Activated CD4-positive, CD25-positive, alpha-beta regulatory T cell treated with anti-CD3 and anti-CD28 coated beads, Interleukin-2, amount 50 U/mL, for 24 hours (primary cell): Measurements from ENCODE around the gene MLST8.
"Not testable (repeated sequence)": the region's sequence is repeated elsewhere in the genome, so short reads cannot be mapped to it uniquely, and the experiment has no call there.

ENCODE experiments used
- ATAC-seq, 2 donors: fragments of 150-1000 bp; cut with Tn5 transposase; one replicate each; pipeline ENCODE4 v1.10.0; 2021; ENCODE audit warnings: mild to moderate bottlenecking in 1 of 2, moderate library complexity in 1 of 2

Gene MLST8

DNA sequence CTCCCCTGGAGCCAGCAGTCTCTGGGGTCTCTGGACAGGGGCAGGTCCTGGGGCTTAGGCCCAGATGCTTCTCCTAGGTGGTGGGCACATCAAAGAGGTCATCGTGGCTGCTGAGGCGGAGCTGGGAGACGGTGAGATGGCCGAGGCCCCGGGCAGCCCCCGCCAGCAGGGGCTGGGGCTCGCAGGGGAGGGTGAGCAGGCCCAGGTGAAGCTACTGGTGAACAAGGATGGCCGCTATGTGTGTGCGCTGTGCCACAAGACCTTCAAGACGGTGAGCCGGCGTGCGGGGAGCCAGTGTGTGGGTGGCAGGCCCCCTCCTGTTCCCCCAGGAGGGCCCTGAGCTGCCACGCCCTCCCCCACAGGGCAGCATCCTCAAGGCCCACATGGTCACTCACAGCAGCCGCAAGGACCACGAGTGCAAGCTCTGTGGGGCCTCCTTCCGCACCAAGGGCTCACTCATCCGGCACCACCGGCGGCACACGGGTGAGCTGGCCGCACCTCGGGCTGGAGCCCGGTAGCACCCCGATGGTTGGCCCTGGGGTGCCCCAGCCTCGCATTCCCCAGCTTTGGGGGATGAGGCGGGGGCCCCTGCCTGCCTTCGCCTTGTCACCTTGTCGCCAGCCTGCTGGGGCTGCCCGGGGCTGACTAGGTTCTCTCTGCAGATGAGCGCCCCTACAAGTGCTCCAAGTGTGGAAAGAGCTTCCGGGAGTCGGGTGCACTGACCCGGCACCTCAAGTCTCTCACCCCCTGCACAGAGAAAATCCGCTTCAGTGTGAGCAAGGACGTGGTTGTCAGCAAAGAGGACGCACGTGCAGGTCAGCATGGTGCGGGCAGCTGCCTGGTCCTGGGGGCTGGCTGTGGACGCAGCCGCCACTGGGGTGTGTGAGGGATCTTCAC is 27.1 kb downstream of the MLST8 start:
- no peak for ATAC-seq

DNA sequence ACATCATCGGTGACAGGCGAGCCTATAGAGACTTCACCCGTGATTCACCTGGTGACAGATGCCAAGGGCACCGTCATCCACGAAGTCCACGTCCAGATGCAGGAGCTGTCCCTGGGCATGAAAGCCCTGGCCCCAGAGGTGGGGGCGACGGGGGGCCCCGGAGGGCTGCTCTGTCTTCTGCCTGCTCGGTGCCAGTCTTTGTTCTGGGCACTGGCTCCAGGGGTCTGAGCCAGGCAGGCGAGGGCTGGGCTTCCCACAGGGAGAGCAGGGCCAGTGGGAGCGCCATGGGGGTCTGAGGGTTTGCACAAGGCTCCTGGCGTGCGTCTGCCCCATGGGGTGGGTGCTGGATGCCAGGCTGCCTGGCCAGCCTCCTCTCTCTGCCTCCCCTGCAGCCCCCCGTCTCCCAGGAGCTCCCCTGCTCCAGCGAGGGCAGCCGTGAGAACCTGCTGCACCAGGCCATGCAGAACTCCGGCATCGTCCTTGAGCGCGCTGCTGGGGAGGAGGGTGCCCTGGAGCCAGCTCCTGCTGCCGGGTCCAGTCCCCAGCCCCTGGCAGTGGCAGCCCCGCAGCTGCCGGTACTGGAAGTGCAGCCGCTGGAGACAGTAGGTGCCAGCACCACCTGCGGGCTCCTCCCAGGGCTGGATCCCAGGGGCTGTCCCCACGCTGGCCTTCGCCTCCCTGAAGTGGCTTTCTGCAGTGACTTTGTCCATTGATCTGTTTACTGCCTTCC is 28.0 kb downstream of the MLST8 start:
- no peak for ATAC-seq

DNA sequence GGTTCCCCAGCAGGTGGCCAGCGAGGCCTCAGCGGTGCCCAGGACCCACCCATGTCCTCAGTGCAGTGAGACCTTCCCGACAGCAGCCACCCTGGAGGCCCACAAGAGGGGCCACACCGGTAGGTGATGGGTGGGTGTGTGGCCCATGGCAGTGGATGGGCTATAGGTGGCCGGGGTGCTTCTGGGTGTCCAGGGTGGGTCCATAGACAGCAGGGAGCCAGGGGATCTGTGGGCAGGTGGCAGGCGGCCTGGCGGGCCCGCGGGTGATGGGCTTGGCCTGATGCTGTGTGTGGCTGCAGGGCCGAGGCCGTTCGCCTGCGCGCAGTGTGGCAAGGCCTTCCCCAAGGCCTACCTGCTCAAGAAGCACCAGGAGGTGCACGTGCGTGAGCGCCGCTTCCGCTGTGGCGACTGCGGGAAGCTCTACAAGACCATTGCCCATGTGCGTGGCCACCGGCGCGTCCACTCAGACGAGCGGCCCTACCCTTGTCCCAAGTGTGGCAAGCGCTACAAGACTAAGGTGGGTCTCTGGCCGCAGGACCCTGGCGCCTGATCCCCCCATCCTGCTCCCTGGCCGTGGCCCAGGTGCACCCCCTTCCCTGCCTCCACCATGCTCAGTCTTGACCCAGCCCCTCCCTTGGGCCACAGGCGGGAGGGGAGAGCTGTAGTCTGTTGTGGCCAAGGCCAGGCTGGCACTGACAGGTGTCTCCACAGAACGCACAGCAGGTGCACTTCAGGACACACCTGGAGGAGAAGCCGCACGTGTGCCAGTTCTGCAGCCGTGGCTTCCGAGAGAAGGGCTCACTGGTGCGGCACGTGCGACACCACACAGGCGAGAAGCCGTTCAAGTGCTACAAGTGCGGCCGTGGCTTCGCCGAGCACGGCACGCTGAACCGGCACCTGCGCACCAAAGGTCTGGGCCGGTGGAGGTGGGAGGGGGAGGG is 28.9 kb downstream of the MLST8 start:
- ATAC-seq, result no peak

DNA sequence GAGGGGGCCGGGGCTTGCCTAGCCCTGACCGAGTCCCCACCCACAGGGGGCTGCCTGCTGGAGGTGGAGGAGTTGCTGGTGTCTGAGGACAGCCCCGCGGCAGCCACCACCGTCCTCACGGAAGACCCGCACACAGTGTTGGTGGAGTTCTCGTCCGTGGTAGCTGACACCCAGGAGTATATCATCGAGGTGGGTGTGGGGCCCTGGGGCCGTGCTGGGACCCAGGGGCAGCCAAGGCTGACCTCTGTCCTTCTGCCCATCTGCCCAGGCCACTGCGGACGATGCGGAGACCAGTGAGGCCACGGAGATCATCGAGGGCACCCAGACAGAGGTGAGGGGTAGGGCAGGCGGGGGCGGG is 29.5 kb downstream of the MLST8 start:
- no peak for ATAC-seq

DNA sequence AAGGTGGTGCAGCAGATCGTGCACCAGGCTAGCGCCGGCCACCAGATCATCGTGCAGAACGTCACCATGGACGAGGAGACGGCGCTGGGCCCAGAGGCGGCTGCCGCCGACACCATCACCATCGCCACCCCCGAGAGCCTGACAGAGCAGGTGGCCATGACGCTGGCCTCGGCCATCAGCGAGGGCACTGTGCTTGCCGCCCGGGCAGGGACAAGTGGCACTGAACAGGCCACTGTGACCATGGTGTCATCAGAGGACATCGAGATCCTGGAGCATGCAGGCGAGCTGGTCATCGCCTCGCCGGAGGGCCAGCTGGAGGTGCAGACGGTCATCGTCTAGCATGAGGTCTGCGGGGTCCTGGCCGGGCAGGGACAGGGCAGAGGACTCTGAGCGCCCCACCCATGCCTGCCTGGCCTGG is 30.0 kb downstream of the MLST8 start:
- ATAC-seq, result no peak

DNA sequence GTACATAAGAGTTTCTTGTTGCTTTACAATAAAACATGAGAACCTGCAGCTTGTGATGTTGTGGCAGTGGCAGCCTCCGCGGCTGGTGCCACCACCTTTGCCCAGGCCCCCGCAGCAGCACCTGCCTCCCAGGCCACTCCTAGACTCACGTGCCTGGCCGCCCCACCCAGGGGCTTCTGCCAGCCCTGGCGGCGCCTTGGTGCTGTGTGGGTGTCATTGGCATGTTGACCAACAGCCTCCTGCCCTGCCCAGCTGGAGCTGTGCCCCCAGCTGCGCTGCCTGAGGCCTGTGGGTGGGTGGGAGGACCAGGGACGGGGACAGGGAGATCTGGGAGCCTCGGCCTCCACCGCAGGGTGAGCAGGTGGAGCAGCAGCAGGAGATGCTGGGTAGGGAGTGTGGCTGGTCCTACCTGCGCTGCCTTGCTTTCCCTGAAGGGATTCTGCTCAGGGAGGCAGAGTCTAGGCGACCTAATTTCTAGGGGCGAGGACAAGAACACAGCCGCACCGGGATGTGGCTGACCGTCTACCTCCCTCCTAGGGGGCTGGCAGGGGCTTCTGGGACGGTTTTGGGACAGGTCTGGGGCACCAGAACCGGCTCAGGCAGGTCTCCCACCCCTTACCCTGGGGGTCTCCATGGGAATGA is 30.6 kb downstream of the MLST8 start:
- no peak for ATAC-seq

DNA sequence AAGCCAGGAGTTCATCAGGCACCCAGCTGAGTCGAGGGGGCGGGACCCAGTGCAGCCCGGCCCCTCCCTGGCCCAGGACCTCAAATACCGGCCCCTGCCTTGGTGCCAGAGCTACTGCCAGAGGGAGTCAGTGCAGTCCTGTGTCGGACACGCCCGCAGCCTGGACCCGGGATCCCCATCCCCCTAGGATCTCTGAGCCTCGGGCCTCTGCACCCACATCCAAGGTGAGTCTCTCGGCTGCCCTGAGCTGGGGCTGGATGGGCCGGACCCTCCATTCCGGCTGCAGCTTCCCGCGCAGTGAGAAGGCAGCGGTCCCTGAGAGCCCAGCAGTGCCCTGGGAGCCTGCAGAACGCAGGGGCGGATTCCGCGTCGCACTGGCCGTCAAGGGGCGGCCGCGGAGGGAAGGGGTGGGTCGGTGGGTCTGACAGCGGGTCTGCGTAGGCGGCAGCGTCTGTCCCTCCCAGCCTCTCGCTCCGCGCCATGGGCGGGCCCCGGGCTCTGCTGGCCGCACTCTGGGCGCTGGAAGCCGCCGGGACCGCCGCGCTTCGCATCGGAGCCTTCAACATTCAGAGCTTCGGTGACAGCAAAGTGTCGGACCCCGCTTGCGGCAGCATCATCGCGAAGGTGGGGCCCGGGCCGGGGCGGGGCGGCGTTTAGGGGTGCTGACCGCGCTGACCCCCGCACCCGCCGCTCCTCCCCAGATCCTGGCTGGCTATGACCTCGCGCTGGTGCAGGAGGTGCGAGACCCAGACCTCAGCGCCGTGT is 31.3 kb downstream of the MLST8 start, which contains the start of gene DNASE1L2:
TSS of gene DNASE1L2 (plus strand) at position 108 of the 765 bp plus-strand sequence. CDS start at position 481, 373 bp downstream.
- ATAC-seq, result peak in 1 of 2 donors; percentile 26

DNA sequence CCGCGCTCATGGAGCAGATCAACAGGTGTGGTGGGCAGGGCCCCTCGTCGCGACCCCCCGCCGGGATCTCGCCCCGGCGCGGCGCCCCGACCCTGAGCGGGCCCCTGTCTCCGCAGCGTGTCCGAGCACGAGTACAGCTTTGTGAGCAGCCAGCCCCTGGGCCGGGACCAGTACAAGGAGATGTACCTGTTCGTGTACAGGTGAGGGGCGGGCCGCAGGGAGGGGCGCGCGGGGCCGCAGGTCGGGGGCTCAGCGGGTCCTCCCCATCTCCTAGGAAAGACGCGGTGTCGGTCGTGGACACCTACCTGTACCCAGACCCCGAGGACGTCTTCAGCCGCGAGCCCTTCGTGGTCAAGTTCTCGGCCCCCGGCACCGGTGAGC is 31.8 kb downstream of the MLST8 start:
- ATAC-seq, result no peak

DNA sequence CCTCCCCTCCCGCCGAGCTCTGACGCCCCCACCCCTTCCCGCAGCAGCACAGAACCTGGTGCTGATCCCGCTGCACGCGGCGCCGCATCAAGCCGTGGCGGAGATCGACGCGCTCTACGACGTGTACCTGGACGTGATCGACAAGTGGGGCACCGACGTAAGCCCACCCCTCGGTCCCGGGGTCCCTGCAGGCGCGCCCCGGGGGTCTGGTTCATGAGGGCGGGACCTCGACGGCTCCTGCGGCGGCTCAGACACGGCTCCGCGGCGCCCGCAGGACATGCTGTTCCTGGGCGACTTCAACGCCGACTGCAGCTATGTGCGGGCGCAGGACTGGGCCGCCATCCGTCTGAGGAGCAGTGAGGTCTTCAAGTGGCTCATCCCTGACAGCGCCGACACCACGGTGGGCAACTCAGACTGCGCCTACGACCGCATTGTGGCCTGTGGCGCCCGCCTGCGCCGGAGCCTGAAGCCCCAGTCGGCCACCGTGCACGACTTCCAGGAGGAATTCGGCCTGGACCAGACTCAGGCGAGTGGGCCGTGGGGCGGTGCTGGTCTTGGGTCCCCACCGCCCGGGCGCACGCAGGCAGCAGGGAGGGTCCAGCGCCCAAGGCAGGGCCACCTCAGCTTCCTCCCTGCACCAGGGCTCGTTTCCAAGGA is 32.4 kb downstream of the MLST8 start:
- ATAC-seq, result no peak

DNA sequence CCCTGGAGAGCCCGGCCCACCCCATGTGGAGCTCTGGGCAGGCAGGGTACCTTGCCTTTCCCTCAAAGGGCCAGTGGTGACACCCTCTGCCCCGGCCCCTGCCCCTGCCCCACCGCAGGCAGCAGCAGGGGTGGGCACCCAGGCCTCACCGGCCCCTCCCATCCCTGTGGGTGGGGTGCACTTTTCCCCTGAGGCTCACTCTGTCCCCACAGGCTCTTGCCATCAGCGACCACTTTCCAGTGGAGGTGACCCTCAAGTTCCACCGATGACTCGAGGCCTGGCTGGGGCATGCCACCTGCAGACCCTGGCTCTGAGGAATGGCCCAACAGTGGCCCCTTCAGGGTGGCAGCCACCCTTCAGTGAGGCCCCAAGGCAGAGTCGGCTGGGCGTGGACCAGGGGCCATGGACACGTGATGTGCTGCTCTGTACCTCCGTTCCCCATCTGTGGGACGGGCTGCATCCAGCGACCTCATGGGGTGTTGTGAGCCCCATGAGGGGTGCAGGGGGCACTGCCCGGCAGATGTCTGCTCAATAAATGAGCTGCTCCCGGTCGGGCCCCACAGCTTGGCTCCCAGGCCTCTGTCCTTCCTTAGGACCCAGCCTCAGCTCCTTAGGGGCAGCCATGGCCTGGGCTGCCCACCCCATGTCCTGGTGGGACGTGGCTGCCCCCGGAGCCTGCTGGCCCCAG is 33.0 kb downstream of the MLST8 start:
- ATAC-seq, result no peak

DNA sequence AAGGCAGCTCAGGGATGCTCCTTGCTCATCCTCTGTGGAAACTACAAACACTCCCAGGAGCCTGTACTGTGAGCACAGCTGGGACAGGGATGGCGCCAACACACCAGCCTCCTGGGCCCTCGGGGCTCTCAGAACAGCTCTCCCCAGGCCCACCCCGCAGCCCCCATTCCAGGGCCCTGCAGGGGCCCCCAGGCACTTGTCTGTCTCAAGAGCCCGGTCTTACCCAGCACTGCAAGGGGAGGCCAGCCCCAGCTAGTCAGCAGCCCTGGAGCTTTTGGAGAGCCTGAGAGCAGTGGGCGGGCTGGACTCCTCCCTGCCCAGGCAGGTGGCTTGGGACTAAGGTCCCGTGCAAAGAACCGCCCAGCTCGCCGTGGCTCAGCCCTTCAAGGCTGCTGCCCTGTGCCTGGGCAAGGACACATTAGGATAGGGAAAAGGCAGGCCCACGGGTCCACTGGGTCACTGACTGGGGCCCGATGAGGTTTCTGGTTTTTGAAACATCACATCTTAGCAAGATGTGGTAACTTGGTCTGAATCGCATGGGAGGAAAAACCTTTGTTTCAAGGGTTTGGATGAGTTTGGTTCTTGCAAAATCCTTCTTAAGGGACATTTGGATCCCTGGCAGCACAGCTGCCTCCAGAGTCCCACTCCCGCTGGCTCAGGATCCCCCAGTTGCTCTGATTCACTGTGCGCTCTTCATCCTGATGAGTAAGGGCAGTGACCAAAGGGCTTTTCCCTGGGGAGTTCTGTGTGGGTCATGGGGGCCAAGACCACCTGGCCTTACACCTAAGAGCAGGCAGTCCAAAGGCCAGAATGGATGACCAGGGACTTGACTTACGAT is 33.8 kb downstream of the MLST8 start:
- ATAC-seq, result no peak

DNA sequence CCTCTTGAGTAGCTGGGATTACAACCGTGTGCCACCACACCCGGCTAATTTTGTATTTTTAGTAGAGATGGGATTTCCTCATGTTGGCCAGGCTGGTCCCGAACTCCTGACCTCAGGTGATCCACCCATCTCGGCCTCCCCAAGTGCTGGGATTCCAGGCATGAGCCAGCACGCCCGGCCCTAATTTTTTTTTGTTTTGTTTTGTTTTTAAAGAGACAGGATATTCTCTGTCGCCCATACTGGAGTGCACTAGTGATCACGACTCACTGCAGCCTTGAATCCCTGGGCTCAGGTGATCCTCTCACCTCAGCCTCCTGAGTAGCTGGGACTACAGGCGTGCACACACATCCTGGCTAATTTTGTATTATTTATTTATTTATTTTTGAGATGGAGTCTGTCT is 35.1 kb downstream of the MLST8 start:
- not testable (repeated sequence) for ATAC-seq

DNA sequence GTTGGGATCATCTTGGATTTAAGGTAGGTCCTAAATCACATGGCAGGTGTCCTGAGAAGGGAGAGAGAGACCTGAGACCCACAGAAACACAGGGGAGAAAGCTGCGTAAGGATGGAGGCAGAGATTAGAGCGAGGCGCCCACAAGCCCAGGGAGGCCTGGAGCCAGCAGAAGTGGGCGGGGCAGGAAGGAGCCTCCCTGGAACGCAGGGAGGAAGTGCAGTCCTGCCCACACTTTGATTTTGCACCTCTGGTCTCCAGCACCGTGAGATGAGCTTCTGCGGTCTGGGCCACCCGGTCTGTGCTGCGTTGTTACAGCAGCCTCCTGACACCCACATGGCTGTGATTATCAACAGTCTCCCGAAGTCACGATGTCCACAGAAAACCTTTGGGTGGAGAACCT is 37.3 kb downstream of the MLST8 start:
- no peak for ATAC-seq

DNA sequence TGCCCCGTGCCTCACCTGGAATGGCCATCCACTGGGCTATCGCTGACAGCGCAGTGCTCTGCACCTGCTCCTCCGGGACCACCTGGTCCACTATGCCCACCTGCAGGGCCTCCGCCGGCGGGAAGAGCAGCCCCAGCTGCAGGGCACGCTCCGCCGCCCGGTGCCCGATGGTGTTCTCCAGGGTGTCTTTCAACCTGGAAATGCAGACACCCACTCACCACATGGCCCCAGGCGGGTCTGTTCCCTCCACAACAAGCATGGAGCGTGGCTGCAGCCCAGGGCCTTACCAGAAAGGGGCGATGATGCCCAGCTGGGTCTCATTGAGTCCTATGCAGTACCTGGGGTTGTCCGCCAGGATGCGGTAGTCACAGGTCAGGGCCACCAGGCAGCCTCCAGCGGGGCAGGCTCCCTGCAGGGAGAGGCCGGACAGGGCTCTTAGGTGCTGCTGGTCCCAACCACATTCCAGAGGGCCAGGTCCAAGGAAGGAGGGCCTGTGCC is 37.8 kb downstream of the MLST8 start:
- ATAC-seq, result no peak

DNA sequence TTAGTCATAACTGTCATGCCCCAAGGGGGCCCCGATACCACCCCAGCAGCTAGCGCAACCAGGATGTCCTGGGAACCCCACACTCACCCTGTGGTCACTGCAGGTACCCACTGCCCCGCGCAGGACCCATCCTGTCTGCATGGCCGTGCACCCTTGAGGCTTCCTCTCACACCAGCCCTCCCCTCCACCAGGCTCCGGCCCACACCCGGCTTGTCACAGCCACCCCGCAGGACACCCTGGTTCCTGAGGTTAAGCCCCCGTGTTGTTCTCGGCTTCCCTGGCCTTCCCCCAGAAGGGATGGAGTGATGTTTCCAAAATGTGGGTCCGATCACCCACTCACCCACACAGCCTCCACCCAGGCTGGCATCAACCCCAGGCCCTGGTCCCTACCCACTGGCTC is 38.5 kb downstream of the MLST8 start:
- no peak for ATAC-seq

DNA sequence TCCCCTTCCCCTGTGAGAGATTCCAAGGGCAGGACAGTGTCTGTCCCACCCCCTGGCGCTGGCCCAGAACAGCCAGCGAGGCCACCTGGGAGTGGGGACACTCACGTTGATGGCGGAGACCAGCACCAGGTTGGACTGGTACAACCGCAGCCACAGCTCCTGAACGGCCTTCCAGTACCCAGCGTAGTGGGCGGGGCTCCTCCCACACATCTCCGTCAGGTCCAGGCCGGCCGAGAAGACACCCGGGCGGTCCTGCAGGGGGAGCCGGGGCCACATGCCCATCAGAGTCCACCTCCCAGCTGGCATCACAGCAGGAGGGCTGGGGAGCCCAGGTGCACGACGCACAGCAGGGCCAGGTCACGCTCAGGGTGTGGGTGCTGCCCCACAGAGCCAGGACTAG is 39.0 kb downstream of the MLST8 start:
- ATAC-seq, result no peak

DNA sequence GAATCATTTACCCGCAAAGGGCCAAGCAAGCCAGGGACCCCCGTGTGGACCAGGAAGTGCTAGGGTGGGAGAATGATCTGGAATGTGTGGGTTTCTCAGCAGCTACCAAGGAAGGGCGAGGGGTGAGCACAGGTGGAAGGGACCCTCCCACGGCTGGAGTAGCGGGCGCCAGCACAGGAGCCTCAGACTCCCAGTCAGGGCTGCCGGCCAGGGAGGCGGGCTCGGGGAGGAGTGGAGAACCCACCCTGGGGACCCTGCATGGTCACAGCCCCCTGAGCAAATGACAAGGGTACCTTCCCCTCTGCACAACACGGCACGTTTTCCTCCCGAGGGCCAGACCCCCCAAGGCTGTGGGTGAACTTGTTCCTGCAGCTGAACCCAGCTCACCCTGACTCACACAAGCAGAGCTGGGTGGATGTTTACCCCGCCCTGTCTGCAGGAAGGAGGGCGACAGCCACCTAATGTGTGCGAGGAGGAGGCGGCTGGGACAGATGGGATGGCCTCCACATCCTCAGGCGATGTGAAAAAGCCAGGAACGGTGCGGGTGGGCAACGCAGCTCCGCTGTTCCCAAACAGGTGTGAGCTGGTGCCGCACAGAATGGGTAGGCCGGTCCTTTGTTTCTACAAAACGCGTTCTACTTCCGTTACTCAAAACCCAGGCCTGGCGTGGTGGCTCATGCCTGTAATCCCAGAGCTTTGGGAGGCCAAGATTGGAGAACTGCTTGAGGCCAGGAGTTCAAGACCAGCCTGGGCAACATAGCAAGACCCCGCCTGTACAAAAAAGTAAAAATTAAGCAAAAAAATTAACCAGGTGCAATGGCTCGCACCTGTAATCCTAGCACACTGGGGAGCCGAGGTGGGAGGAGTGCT is 39.9 kb downstream of the MLST8 start:
- no peak for ATAC-seq

DNA sequence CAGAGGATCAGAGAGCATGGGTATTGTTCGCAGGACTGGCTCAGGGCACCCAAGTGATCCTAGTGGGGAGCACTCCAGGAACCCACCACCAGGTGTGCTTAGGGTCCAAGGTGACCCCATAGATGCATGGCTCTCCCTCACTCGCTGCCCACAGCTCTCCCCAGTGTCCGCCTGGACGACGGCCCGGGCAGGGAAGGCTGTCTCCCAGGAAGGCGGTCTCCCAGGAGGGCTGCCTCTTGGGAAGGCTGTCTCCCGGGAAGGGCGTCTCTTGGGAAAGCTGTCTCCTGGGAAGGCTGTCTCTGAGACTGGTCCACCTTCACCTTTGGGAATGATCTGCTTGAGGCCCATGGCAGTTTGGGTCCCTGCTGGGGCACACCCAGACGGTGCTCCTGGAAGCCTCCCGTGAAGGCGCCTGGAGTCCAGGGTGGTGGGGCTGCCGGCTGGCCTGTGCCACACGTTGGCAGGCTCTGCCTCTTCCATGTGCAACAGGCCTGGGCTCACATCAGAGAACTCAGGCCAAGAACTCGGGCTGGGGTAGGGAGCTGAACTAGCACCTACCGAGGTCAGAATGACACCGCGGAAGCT is 41.1 kb downstream of the MLST8 start:
- ATAC-seq, result no peak
